Stomach (tissue), 9 donors: Measurements from ENCODE around the gene SEC22C. TPM values are rescaled to one million over a fixed set of nuclear protein-coding genes. Genes with fewer than 3 reads are reported as not detected.

ENCODE experiments used
- DNase-seq, 2 donors: peaks; one replicate each; pipeline versions ENCODE4 v3.0.0 to v3.0.0-alpha.2; 2013 to 2019
- H3K27ac ChIP-seq, 5 donors: fragments of 200-600 bp in 4 of 5; sonication (generic) in 4 of 5; one replicate each; pipeline ENCODE4 v1.5.1; 2013 to 2019; ENCODE audit warnings: mild to moderate bottlenecking in 1 of 5, moderate library complexity in 1 of 5
- H3K27me3 ChIP-seq, 3 donors: fragments of 200-600 bp; sonication (generic); one replicate each; pipeline ENCODE4 v1.5.1; 2017 to 2019; ENCODE audit warnings: mixed run types in 1 of 3
- H3K36me3 ChIP-seq, 4 donors: fragments of 200-600 bp; sonication (generic); 1 replicate in 3 of 4; 2 replicates in 1 of 4; pipeline ENCODE4 v1.5.1; 2016 to 2019
- H3K4me1 ChIP-seq, 4 donors: fragments of 200-600 bp; sonication (generic); one replicate each; pipeline ENCODE4 v1.5.1; 2016 to 2019
- H3K4me3 ChIP-seq, 4 donors: fragments of 200-600 bp; sonication (generic) in 3 of 4; one replicate each; pipeline ENCODE4 v1.5.1; 2016 to 2019; ENCODE audit warnings: mild to moderate bottlenecking in 1 of 4
- H3K9me3 ChIP-seq, 4 donors: fragments of 200-600 bp; sonication (generic); one replicate each; pipeline ENCODE4 v1.5.1; 2016 to 2019
- EP300 ChIP-seq: sonication (generic); formaldehyde crosslinking; IDR thresholded peaks from one replicate; pipeline ENCODE4 v1.6.1; 2017; ENCODE audit warnings: antibody characterized with exemption
- POLR2A ChIP-seq, 4 donors: fragments of 450-650 bp; IDR thresholded peaks; one replicate each; pipeline ENCODE4 v1.6.1; 2016; ENCODE audit warnings: antibody characterized with exemption in 4 of 4, control low read depth in 2 of 4, mild to moderate bottlenecking in 1 of 4, moderate library complexity in 1 of 4
- POLR2AphosphoS5 ChIP-seq, 3 donors: sonication (generic); formaldehyde crosslinking; IDR thresholded peaks; one replicate each; pipeline ENCODE4 v1.6.1; 2016; ENCODE audit warnings: antibody characterized with exemption in 3 of 3
- WGBS, 5 donors: extraction: QIAGEN DNeasy Blood & Tissue Kit in 3 of 5; methylation state at CpG; one replicate each; pipeline versions ENCODE4 v1.1.5 to v1.1.7; 2013 to 2018; 5-methylcytosine and 5-hydroxymethylcytosine counted together
- intact Hi-C: fragments of 100-400 bp; cut with DNase I; formaldehyde crosslinking; loops from one replicate; pipeline ENCODE4 v1.15.1; 2023; ENCODE audit warnings: low total_unique reads
- polyA plus RNA-seq, 3 donors: library from polyadenylated mRNA; stranded (reverse); fragments of 200-250 nt; gene quantifications; one replicate each; pipeline ENCODE4 v1.2.3, GENCODE V29; 2013
- total RNA-seq, 5 donors: library from RNA; depleted of rRNA; stranded (reverse); fragments of >200 nt; gene quantifications; one replicate each; pipeline versions ENCODE4 v1.1.0 to v1.2.3, GENCODE V29; 2014 to 2016
- TF ChIP-seq, protein P1 (sequence below), 7 experiments: fragments of 450-650 bp in 4 of 7; fragments of 200-600 bp in 3 of 7; sonication (generic) in 3 of 7; IDR thresholded peaks; one replicate each; pipeline ENCODE4 v1.5.1; 2016 to 2019; ENCODE audit warnings: antibody characterized with exemption in 7 of 7, control low read depth in 2 of 7, mild to moderate bottlenecking in 1 of 7
- donor health status: healthy with polysubstance abuse.
- donor health status: Bipolar disorder and iron deficiency.
- donor health status: healthy.

Gene SEC22C
- total and polyA plus RNA-seq, 8 donors = 9.8 to 64.3 (median 28.9) TPM

DNA sequence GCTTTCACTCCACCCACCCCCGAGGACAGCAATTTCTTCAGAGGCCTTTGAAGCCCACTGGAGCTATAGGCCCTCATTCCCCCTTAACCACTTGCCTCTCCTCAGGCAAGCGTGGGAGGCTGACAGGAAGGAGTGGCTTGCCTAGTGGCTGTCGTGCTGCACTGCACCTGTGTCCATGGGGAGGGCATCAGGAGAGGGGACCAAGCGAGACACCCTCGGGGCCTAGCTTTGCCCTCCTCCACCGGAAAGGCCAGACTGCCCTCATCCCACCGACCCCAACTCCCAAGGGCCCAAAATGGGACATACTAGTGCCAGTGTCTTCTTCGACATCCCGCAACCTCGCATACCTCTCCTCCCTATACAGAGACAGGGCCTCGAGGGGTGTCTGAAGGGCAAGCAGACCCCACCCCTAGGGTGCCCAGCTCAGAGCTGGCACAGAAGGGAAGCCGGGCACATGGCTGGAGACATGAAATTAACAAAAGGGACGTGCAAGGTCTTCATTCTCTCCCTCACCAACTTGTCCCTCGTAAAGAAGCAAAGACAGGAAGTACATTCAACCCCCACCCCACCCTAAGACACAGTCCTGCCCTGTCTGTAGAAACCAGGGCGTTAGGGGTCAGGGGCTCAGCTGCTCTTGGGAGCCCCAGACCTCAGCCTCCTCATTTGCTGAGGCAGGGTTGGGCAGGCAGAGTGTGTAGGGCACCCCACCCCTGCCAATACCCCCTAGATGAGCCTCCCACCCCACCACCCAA is 55.0 kb downstream of the SEC22C start:
- no peak overlapping the region for H3K27ac ChIP-seq
- intact Hi-C loops = no loop called here
- no peaks in the 10 kb centered on the region for H3K4me1 ChIP-seq
- no peaks in the 10 kb centered on the region for H3K9me3 ChIP-seq
- no peak for DNase-seq
- TF ChIP-seq POLR2AphosphoS5 (IDR thresholded peaks at IDR 0.05) (no peak), EP300 (no peak), POLR2A (IDR thresholded peaks at IDR 0.05) (no peak)
- TF ChIP-seq, protein P1, sequence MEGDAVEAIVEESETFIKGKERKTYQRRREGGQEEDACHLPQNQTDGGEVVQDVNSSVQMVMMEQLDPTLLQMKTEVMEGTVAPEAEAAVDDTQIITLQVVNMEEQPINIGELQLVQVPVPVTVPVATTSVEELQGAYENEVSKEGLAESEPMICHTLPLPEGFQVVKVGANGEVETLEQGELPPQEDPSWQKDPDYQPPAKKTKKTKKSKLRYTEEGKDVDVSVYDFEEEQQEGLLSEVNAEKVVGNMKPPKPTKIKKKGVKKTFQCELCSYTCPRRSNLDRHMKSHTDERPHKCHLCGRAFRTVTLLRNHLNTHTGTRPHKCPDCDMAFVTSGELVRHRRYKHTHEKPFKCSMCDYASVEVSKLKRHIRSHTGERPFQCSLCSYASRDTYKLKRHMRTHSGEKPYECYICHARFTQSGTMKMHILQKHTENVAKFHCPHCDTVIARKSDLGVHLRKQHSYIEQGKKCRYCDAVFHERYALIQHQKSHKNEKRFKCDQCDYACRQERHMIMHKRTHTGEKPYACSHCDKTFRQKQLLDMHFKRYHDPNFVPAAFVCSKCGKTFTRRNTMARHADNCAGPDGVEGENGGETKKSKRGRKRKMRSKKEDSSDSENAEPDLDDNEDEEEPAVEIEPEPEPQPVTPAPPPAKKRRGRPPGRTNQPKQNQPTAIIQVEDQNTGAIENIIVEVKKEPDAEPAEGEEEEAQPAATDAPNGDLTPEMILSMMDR (IDR thresholded peaks at IDR 0.05) = no peak
- H3K4me3 ChIP-seq = no peak overlapping the region
- no peaks in the 10 kb centered on the region for H3K36me3 ChIP-seq
- 77 to 86% (median 83%) methylated on average over 14 to 15 of the region's 15 CpGs for WGBS, 5 donors
- H3K27me3 ChIP-seq = no peaks in the 10 kb centered on the region

DNA sequence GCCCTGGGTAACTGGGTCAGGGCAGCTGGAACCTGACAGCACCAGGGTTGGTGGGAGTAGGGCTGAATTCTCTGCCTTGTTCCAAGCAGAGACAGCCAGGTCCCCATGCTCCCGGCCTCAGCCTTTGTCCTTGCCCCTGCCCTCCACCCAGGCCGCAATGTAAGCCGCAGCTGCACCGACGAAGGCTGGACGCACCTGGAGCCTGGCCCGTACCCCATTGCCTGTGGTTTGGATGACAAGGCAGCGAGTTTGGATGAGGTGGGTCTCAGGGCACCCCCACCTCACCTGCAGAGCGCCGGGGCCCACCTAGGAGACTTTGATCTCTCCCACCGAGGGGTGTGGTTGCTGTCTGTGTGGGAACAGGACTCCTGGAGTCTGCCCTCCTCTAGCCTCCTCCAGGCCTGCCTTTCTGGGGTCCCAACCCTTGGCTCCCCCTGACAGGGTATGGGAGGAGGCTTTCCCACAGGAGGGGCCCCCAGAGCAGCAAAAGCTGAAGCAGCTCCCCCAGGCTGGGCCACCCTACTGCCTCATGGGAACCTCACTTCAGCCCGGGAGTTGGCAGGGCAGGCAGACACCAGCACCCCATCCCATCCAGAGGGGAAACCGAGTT is 55.9 kb downstream of the SEC22C start:
- no peaks in the 10 kb centered on the region for H3K27me3 ChIP-seq
- TF ChIP-seq, protein P1 (IDR thresholded peaks at IDR 0.05) = no peak
- TF ChIP-seq EP300 (no peak), POLR2A (IDR thresholded peaks at IDR 0.05) (no peak), POLR2AphosphoS5 (IDR thresholded peaks at IDR 0.05) (no peak)
- DNase-seq = no peak
- no peaks in the 10 kb centered on the region for H3K4me1 ChIP-seq
- no peak overlapping the region for H3K4me3 ChIP-seq
- no peaks in the 10 kb centered on the region for H3K36me3 ChIP-seq
- intact Hi-C loops = no loop called here
- 87 to 94% (median 88%) methylated on average over 7 to 13 of the region's 13 CpGs for WGBS, 5 donors
- no peaks in the 10 kb centered on the region for H3K9me3 ChIP-seq
- no peak overlapping the region for H3K27ac ChIP-seq

DNA sequence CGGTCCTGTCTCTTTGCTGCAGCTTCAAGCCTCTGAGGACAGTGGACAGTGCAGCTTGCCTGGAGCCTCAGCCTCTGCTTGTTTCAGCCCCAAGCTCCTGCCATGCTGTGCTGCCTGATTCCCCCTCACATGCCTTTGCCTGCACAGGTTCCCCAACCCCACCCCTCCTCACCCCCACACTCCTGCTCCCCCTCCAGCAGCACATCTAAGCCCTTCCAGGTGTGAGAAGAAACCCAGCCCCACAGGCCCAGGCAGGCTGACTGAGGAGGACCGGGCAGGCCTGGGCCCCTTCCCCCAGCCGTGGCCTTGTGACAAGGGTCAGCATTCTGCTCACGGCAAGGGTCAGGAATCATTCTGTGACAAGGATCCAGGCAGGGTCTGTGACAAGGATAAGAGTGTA is 56.6 kb downstream of the SEC22C start:
- intact Hi-C loops = no loop called here
- no peak overlapping the region for H3K4me3 ChIP-seq
- no peaks in the 10 kb centered on the region for H3K27me3 ChIP-seq
- H3K36me3 ChIP-seq = no peaks in the 10 kb centered on the region
- no peak overlapping the region for H3K27ac ChIP-seq
- no peak for DNase-seq
- H3K9me3 ChIP-seq = no peaks in the 10 kb centered on the region
- H3K4me1 ChIP-seq = no peaks in the 10 kb centered on the region
- WGBS, 5 donors = 84 to 93% (median 85%) methylated on average over 3 to 4 of the region's 4 CpGs
- TF ChIP-seq, protein P1 (IDR thresholded peaks at IDR 0.05) = no peak
- TF ChIP-seq POLR2AphosphoS5 (IDR thresholded peaks at IDR 0.05) (no peak), POLR2A (IDR thresholded peaks at IDR 0.05) (no peak), EP300 (no peak)

DNA sequence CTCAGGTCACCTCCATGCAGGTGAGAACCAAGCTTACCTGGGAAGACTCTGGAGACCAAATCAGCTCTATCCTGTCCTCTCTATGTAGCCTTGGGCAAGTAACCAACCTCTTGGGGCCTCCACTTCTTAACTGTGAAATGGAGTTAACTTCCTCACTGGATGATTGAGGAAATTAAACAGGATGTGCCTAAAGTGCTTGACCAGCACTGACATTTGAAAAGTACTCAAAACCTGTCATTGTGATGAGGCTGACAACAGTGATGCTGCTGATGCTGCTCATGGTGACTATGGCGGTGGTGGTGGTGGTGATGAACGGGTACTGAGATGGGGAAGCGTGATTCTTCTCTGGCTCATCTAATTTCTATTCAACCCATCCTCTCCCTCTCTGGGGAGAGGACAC is 57.0 kb downstream of the SEC22C start:
- intact Hi-C loops = no loop called here
- H3K9me3 ChIP-seq = no peaks in the 10 kb centered on the region
- DNase-seq = no peak
- no peak for TF ChIP-seq EP300
- TF ChIP-seq, protein P1 (IDR thresholded peaks at IDR 0.05) = no peak
- no peak for TF ChIP-seq POLR2A (IDR thresholded peaks at IDR 0.05)
- TF ChIP-seq POLR2AphosphoS5 (IDR thresholded peaks at IDR 0.05) = no peak
- H3K27me3 ChIP-seq = no peaks in the 10 kb centered on the region
- H3K27ac ChIP-seq = no peak overlapping the region
- no peaks in the 10 kb centered on the region for H3K4me1 ChIP-seq
- no peaks in the 10 kb centered on the region for H3K36me3 ChIP-seq
- H3K4me3 ChIP-seq = no peak overlapping the region
- 87 to 96% (median 92%) methylated on average over 3 of the region's 3 CpGs for WGBS, 5 donors
